ENCODE measurements around the gene TRIM38. TPM values are rescaled to one million over a fixed set of nuclear protein-coding genes. Genes with fewer than 3 reads are reported as not detected.

TRIM38 gene
- total RNA-seq, 1 experiment from 2014 or later, result 12.5 TPM

Other genes with a start within 250 kb of the TRIM38 start
- gene SLC17A4, start 208.1 kb upstream of the TRIM38 start, total RNA-seq (2014; rRNA removed), result not detected in 2 replicates
- gene SLC17A1, start 130.8 kb upstream of the TRIM38 start, total RNA-seq (2014; rRNA removed), result not detected in 2 replicates
- gene SLC17A3, start 88.6 kb upstream of the TRIM38 start, total RNA-seq (2014; rRNA removed), result not detected in 2 replicates
- not detected in 2 replicates for gene SLC17A2, start 32.1 kb upstream of the TRIM38 start, total RNA-seq (2014; rRNA removed)
- gene HFE, start 124.6 kb downstream of the TRIM38 start, total RNA-seq (2014; rRNA removed), result 11.5 and 12.5 TPM in 2 replicates